Measurements from ENCODE around the gene GAA.

DNA sequence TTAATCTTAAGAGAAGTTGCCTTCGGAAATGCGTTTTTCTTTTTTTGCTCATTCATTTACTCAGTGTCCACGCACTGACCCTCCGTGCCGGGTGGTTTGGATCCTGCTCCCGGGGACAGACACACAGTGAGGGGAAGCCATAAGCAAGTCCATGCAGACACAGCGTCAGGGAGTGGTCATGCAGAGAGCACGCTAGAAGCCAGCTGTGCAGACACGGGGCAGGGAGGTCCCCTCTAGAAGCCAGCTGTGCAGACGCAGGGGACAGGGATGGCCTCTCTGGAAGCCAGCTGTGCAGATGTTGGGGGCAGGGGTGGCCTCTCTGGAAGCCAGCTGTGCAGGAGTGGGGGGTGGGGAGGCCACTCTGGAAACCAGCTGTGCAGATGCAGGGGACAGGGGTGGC, 4.8 kb downstream of the GAA start:
- TF ChIP-seq EZH2 (IDR thresholded peaks at IDR 0.05; ENCODE audit: borderline replicate concordance, low read depth, low read length, poor library complexity, severe bottlenecking), result no peak
- TF ChIP-seq, protein P1, sequence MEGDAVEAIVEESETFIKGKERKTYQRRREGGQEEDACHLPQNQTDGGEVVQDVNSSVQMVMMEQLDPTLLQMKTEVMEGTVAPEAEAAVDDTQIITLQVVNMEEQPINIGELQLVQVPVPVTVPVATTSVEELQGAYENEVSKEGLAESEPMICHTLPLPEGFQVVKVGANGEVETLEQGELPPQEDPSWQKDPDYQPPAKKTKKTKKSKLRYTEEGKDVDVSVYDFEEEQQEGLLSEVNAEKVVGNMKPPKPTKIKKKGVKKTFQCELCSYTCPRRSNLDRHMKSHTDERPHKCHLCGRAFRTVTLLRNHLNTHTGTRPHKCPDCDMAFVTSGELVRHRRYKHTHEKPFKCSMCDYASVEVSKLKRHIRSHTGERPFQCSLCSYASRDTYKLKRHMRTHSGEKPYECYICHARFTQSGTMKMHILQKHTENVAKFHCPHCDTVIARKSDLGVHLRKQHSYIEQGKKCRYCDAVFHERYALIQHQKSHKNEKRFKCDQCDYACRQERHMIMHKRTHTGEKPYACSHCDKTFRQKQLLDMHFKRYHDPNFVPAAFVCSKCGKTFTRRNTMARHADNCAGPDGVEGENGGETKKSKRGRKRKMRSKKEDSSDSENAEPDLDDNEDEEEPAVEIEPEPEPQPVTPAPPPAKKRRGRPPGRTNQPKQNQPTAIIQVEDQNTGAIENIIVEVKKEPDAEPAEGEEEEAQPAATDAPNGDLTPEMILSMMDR (conservative IDR thresholded peaks at IDR 0.05; ENCODE audit: low read depth, low read length), result no peak

Data from A673 (cell line).